ENCODE measurements around the gene LDLRAD4. TPM values are rescaled to one million over a fixed set of nuclear protein-coding genes. Genes with fewer than 3 reads are reported as not detected.
A peak's percentile ranks its signal among the peaks of the same experiment; 100 is the strongest.
"Not testable (repeated sequence)": the region's sequence is repeated elsewhere in the genome, so short reads cannot be mapped to it uniquely, and the experiment has no call there.

The LDLRAD4 gene
- total RNA-seq, 1 donor from 2014 or later: 4.3 TPM

DNA sequence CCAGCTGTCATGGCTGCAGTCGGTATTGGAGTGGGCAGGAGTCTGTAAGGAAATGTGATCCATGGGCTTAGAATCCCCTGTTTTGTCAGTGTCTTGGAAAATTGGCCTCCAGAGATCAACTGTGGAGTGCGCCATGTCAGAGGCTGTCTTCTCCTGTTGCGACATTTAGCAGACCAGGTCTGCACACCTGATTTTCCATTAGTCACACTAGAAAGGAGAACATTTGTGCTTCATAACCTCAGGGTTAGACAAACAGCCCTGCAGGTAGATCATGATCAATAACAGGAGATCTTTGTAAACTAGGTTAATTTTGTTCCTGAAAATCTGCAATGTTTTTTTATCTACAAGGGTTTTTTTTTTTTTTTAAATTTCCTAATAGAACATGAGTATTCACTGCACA, 28.0 kb downstream of the LDLRAD4 start:
- no peak for DNase-seq (ENCODE audit: low read depth)

DNA sequence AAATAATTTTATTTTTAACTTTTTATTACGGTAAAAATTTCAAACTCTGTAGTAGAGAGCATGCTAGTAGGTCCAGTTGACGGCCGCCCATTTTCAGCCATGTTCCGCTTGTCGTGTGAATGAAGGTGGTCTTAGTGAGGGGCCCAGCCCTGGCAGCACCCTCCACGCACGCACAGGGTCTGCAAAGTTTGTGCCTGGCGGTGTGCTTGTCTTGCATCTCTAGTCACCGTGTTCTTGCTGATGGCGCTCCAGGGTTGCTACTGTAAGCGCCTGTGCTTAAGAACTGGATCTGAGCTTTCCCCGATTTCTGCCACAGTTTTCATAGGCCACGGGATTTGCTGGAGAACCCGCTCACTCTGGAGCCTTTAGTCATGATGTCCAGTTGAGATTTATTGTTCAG, 28.9 kb downstream of the LDLRAD4 start:
- no peak for DNase-seq (ENCODE audit: low read depth)

DNA sequence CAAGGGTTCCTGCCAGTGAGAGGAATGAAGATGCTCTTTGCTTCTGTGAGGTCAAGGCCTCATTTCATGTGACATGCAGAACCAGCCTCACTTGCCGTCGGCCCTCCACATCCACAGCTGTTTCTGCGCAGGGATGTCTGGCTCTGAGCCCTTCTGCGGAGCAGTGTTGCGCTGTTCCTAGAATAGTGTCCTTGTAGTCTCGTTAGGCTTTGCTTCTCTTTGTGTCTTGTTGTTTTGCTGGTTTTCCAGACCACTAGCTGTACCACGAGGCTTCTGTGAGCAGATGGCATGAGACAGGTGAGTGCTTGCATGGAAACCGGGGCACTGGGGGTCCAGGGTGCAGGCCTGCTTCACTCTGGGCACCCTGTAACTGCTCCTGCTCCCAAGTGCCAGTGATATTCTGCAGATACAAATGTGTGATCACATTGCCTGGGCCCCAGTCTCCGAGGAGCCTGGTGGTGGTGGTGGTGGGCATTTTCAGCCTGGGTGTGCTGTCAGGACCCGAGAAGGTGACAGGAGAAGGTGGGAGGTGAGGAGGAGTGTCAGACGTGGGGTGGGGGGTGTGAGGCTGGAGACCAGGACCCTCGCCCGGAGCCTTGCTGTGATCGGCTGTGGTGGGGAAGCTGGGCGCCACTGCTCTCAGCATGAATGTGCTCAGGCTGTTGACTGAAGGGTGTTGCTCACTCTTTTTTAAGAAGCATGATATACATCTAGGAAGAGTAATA, 34.3 kb downstream of the LDLRAD4 start:
- no peak for DNase-seq (ENCODE audit: low read depth)

DNA sequence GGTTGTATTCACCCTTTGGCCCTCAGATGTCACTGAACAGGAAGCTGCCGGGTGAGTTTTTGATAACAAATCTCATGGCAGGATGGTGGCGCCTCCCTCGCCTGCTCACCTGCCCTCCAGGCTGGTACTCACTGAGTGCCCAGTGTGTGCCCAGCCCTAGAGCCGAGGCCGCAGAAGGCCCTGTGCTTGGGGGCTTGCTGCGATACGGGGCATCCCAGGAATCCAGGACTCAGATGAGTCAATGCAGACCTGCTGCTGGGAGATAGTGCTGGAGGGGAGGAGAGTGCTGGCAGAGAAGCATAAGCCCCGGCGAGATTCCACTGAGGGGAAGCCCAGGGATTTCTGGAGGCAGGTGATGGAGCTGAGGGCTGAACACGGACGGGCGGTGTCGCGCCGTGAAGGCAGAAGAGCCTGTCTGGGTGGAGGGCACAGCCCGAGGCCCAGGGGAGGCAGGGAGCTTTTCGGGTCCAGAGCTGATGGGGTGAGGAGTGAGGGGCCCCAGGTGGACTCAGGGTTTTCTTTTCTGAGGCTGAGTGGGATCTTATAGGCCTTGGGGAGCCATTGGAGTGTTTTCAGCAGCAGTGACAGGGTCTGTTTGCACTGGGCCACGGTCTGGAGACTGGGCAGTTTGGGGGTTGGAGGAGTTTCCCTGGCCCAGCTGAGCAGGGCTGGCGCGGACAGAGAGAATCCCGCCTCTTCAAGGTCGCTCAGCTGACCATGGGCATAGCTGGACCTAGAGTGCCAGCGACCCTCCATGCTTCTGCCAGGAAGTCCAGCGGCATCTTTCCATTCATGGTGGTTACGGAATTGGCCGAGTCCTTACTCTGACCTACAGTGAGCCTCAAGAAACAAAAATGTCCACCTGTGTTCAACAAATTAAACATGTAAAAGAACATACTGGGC, 35.5 kb downstream of the LDLRAD4 start:
- DNase-seq (ENCODE audit: low read depth): no peak

DNA sequence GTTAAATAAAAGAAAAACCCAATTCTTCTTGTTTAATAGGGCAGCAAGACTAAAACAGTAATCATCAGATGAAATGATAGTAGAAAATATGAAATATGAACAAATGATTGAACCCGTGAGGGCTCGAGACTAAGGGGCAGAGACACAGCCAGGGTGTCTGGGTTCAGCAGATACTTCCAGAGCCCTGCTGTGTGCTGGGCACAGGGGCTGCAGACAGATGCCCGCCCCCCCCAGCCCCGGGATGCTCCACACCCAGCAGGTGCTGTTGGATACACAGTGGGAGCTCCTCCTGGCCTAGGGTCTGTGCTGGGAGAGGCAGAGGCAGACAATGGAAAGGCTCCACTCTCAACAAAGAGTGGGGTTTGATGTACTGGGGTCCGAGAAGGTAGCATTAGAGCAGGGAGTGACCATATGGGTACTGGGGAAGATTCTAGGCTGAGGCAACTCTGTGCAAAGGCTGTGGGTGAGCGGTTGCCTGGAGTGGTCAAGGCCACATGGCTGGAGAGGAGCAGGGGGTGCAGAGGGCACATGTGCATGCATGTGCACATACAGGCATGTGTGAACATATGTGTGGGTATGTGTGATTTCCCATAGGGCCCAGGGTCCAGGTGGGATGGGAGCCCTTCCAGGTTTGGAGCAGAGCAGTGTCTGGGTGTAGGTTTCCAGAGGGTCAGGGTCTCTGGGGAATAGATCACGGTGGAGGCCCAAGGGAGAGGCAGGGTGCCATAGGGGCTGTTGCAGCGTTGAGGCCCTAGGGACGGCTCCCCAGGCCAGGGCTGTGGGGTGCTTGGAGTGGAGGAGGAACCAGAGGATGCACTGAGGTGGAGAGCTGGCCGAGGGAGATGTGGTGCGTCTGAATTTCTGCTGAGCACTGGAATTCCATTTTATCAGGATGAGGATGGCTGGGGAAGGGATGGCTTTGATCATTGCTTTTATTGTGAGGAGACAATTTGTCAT, 36.7 kb downstream of the LDLRAD4 start:
- no peak for DNase-seq (ENCODE audit: low read depth)

DNA sequence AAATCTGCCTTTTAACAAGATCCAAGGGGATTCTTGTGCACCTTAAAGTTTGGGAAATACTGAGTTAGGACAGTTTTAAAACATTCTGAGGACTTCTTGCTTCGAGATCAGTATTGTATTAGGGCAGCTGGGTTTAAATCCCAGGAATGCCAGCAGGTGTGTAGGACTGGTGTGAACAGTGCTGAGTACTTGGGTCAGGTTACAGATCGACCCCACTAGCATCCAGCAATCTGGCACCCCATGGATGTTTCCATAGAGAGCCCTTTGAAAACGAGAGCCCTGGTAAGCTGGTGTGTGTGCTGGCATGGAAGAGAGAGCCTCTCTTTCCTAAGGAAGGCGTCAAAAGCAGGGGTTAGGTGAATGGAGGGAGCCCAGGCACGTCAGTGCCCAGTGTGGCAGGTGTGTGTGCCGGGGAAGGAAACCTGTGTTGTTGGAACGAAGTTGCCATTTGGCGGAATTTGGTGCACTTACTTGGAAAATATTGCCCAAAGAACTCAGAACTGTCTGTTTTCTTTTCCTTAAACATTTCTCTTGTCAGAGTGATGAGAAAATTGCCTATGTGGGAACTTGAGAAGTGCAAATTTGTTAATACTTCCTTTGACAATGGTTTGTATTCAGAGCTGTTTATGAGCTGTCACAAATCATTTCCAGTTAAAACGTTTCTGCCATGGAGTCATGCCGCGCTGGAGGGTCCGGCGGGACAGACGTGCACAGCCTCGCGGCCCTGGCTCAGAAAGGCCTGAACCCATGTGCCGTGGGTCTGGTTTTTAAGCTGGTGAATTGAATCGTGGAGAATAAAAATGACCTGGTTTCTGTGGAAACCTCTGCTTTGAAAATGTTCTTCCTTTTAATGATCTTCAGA, 38.1 kb downstream of the LDLRAD4 start:
- no peak for DNase-seq (ENCODE audit: low read depth)

DNA sequence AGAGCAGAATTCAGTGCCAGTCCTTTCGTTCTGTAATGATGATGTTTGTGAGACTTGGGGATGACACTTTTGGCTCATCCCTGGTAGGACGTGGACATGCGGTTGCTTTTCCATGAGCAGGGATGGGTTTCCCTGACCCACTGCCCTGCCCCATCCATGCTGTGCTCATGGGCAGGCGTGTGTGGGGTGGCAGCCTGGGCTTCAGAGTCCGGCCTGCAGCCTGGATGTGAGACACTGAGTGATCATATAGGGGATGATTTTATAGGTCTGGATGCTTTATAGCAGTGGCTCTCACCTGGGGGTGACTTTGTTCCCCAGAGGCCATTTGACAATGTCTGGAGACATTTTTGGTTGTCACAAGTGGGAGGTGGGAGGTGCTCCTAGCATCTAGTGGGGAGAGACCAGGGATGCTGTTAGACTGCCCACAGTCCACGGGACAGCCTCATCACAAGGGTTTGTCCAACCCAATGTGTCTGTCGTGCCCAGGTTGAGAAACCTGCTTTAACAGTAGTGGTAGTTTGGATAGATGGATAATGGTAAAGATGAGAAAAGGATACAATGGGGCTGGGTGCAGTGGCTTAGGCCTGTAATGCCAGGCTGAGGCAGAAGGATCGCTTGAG, 38.9 kb downstream of the LDLRAD4 start:
- no peak for DNase-seq (ENCODE audit: low read depth)

DNA sequence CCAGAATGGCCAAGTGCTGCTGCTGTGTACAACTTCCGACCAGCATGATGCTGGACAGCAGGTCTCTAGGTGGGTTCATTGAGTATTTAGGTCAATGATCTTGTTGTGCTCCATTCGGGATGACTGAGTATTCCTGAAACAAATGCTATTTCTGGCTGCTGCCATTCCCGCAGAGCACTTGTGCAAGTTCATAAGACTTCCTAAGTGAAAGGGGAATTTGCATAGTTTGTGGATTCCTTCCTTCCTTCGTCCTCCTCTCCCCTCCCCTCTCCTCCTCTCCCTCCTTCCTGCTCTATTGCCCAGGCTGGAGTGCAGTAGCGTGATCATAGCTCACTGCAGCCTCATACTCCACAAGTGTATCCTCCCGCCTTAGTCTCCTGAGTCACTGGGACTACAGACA, 40.4 kb downstream of the LDLRAD4 start:
- peak; percentile 6 for DNase-seq (ENCODE audit: low read depth)

DNA sequence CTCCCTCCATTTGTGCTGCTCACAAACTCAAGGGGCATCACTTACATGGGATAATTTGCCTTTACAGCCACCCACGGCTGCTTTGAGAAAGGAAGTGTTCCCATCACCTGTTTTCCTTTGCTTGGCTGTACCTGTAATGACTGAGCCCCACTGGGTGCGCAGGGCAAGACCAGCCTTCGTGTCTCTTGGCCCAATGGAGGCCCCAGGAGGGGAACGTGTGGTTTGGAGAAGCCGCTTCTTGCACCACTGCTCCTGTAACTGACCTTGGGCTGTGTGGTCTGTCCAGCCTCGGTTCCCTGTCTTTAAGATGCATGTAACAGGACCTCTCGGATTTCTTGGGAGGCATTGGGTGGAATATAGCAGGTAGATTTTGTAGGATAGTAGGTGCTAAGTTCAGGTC, 41.1 kb downstream of the LDLRAD4 start:
- DNase-seq (ENCODE audit: low read depth): no peak

DNA sequence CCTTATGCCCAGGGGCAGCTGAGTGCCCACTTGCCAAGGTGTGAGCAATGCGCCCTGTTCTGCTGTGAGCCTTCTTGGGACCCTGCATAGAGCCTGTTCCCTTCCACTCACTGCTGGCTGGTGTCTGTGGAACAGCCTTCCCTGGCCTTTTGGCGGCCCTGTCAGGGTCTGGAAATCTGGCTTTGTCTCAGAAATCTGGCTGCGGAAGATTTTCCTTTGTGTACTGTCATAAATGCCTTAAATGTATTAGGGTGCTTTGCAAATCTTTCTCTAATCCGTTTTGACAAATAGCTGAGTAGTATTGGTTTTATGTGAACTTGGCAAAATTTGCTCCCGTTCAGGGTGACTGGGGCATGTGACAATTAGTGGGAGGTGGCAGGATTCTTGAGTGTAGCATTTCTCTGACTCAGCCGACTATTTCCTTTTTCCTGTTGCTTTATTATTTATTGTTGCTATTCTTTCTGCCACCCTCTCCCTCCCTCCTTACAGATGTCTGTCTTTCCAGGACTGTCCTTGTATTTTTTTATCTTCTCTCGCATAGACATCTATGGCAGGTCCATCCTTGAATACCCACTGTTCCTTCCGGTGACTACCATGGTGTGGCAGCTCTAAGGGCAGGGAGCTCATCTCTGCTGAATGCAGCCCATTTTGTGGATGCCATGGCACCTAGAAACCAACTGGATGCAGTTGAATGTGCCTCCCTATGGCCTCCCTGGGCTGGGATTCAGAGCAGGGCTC, 41.8 kb downstream of the LDLRAD4 start:
- peak; percentile 0 for DNase-seq (ENCODE audit: low read depth)

DNA sequence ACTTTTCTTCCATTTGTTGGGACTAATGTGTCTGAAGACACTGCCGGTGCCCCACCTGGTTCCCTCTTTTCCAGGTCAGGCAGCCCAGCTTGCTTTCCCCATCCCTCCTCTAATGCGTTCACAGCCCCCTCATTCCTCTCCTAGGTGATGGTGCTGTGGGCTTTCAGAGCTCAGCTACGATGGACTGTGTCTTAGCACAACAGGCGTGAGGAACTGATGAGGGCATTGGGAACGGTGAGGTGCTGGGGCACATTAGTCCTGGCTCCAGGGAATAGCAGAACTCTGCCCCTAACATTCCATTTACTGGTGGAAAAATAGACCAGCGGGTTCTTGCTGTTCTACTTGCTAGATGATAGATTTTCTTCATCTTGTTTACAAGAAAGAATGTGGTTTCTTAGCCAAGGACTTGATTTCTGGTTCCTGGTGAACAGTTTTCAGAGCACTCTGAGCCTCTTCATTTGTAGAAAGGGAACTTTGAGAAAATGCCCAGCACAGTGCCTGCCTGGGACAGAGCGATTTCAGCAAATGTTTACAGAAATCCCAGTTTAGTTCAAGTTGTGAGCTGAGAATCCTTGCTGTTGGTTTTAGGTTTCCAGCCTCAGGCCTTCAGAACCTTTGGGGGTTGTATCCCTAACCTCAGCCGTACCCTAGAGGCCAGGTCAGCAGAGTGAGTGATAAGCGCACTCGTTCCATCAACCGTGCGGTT, 42.5 kb downstream of the LDLRAD4 start:
- DNase-seq (ENCODE audit: low read depth): no peak

DNA sequence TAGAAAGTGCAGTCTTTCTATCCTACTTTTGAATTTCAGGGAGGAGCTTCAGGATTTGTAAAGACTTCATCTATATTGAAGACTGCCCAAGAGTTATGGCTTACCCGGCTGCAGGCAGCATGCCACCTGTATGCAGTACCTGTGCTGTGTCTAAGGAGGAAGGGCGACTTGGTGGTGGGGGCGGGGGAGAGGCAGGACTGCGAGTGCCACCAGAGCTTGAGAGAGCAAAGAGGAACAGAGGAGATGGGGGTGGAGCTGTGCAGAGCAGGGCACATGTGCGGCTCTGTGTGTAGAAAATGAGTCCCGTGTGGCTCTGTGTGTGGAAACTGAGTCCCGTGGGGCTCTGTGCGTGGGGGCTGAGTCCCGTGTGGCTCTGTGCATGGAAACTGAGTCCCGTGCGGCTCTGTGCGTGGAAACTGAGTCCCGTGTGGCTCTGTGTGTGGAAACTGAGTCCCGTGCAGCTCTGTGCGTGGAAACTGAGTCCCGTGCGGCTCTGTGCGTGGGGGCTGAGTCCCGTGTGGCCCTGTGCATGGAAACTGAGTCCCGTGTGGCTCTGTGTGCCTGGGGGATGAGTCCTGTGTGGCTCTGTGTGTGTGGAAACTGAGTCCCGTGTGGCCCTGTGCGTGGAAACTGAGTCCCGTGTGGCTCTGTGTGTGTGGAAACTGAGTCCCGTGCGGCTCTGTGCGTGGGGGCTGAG, 43.2 kb downstream of the LDLRAD4 start:
- DNase-seq (ENCODE audit: low read depth): no peak

DNA sequence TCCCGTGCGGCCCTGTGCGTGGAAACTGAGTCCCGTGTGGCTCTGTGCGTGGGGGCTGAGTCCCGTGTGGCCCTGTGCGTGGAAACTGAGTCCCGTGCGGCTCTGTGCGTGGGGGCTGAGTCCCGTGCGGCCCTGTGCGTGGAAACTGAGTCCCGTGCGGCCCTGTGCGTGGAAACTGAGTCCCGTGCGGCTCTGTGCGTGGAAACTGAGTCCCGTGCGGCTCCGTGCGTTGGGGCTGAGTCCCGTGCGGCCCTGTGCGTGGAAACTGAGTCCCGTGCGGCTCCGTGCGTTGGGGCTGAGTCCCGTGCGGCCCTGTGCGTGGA, 43.8 kb downstream of the LDLRAD4 start:
- not testable (repeated sequence) for DNase-seq (ENCODE audit: low read depth)

DNA sequence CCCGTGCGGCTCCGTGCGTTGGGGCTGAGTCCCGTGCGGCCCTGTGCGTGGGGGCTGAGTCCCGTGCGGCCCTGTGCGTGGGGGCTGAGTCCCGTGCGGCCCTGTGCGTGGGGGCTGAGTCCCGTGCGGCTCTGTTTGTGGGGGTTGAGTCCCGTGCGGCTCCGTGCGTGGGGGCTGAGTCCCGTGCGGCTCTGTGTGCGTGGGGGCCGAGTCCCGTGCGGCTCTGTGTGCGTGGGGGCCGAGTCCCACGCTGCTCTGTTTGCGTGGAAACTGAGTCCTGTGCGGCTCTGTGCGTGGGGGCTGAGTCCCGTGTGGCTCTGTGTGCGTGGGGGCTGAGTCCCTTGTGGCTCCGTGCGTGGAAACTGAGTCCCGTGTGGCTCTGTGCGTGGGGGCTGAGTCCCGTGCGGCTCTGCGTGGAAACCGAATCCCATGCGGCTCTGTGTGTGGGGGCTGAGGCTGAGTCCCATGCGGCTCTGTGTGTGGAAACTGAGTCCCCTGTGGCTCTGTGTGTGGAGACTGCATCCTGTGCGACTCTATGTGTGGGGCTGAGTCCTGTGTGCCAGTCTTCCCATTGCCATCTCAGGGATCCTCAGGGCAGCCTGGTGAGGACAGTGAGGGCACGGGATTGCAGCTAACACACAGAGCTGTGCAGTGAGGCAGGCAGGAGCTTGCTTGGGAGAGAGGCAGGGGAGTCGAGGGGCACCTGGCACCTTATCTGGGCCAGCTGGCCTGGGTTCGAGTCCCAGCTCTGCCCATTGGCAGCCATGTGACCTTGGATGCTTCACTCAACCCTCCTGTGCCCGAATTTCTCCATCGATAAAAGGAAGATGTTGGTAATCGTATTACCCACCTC, 44.5 kb downstream of the LDLRAD4 start:
- DNase-seq (ENCODE audit: low read depth): no peak

DNA sequence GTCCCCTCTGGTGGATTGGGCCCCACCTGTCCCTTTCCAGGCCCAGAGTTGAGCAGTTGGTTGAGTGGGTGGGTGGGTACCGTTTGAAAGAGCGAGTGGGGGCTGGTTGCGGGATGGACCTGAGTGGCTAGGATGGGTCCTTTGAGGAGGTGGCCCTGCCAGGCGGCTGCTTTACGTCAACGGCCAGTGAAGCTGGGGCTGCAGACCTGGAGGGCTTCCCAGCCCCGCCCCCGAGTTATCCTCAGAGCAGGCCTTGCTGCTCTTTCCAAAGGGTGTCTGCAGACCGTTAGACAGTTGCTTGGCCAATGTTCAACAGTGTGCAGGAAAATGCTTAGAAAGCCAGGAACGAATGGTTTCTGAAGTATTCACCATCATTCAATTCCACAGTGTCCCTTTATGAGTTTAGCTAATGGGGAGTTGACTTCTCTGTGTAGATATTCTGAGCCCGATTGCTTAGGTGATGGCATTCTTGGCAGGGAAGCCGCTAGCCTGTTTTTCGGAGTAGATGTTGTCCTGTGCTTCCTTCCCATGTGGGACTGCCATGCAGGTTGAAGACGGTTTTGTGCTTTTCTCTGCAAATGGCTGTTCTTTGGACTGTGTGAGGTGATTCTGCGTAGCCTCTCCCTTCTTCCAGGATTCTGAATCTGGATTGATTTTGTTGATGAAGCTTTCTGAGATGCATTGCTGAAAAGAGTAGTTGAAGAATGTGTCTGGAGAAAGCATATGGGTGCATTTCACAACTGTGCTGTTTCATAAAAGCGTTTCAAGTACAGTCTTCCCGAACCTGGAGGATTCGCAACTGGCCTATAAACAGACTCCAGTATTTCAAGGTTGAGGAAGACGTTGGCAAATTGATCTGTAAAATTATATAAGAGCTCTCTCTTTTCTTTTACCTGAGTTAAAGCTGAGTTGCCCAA, 45.8 kb downstream of the LDLRAD4 start:
- DNase-seq (ENCODE audit: low read depth): no peak

DNA sequence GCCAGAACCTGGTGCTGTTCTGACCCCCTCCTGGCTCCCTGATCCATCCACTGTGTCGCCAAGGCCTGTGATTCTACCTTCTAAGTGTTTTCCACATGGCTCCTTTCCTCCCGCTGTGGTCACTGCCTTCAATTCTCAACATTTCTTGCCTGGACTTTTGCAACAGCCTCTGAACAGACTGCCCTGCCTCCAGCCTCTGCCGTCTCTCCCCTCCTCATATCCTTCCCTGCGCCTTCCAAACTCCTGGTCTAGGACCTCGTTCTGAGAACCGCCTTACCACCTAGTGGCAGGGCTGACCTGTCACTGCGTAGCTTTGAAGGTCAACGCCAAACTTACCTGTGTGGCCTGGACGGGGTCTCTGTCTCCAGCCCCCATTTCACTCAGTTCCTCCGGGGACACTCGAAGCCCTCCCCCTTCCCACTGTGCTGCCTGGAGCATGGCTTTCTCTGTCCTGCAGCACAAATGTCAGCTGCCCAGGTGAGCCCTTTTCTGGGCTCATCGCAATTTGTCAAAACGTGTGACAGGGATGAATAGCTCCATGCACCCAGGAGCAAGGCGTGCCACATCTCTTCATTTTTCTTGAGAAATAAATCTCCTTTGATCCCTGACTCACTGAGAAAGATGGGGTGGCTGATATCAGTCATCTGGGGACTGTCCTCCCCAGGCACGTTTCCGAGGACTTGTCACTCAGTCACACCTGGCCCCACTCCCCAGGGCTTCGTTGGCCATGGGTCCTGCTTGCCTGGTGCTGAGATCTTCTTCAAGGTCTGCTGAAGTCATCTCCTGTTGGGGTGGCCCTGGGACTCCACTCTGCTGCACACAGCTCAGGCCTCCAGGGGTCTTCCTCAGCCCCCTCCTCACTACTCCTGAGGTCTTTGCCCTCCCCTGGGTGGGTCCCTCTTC, 46.7 kb downstream of the LDLRAD4 start:
- DNase-seq (ENCODE audit: low read depth): no peak

Measured in renal cortical epithelial cell (primary cell).